ENCODE results near the gene RPTOR.
"Not testable (repeated sequence)": the region's sequence is repeated elsewhere in the genome, so short reads cannot be mapped to it uniquely, and the experiment has no call there.

The RPTOR gene

GRCh38 chr17:80743181-80743771 lies 198.6 kb downstream of the RPTOR start:
- no peaks in the 10 kb centered on the region; the same call in 1 of the 2 replicates for H3K36me3 ChIP-seq (ENCODE audit: control insufficient read depth, insufficient read depth, low read length)
- no peak overlapping the region for H3K27ac ChIP-seq (ENCODE audit: low read length)
- DNase-seq (ENCODE audit: low read depth, low spot score): no peak
- WGBS (ENCODE audit: insufficient coverage, insufficient read length): no CpG with 5 or more reads among the region's 15 CpGs
- H3K4me3 ChIP-seq (ENCODE audit: low read length): no peak overlapping the region; the same call in 1 of the 2 replicates
- H3K9me3 ChIP-seq (ENCODE audit: control insufficient read depth, insufficient read depth, low read length): no peaks in the 10 kb centered on the region
- H3K4me1 ChIP-seq (ENCODE audit: control insufficient read depth, insufficient read depth, low read length): no peaks in the 10 kb centered on the region
- H3K27me3 ChIP-seq (ENCODE audit: control insufficient read depth, insufficient read depth, low read length): no peaks in the 10 kb centered on the region

GRCh38 chr17:80743973-80744372 lies 199.3 kb downstream of the RPTOR start:
- not testable (repeated sequence) for H3K4me3 ChIP-seq (ENCODE audit: low read length); H3K4me1 ChIP-seq (ENCODE audit: control insufficient read depth, insufficient read depth, low read length); H3K9me3 ChIP-seq (ENCODE audit: control insufficient read depth, insufficient read depth, low read length); H3K27me3 ChIP-seq (ENCODE audit: control insufficient read depth, insufficient read depth, low read length); H3K36me3 ChIP-seq (ENCODE audit: control insufficient read depth, insufficient read depth, low read length); DNase-seq (ENCODE audit: low read depth, low spot score); H3K27ac ChIP-seq (ENCODE audit: low read length)
- WGBS (ENCODE audit: insufficient coverage, insufficient read length): no CpG with 5 or more reads among the region's 2 CpGs

GRCh38 chr17:80744725-80745124 lies 200.1 kb downstream of the RPTOR start:
- DNase-seq (ENCODE audit: low read depth, low spot score); H3K4me3 ChIP-seq (ENCODE audit: low read length); H3K9me3 ChIP-seq (ENCODE audit: control insufficient read depth, insufficient read depth, low read length); H3K27me3 ChIP-seq (ENCODE audit: control insufficient read depth, insufficient read depth, low read length); H3K4me1 ChIP-seq (ENCODE audit: control insufficient read depth, insufficient read depth, low read length); H3K36me3 ChIP-seq (ENCODE audit: control insufficient read depth, insufficient read depth, low read length); H3K27ac ChIP-seq (ENCODE audit: low read length): not testable (repeated sequence)
- no CpG with 5 or more reads among the region's 1 CpG for WGBS (ENCODE audit: insufficient coverage, insufficient read length)

- Histone ChIP-seq H3K9me3 (ENCODE audit: control insufficient read depth, insufficient read depth, low read length) (no peaks in the 10 kb centered on the region), H3K36me3 (ENCODE audit: control insufficient read depth, insufficient read depth, low read length) (no peaks in the 10 kb centered on the region; the same call in 1 of the 2 replicates), H3K4me3 (ENCODE audit: low read length) (no peak overlapping the region), H3K27me3 (ENCODE audit: control insufficient read depth, insufficient read depth, low read length) (no peaks in the 10 kb centered on the region), H3K27ac (ENCODE audit: low read length) (no peak overlapping the region), H3K4me1 (ENCODE audit: control insufficient read depth, insufficient read depth, low read length) (no peaks in the 10 kb centered on the region)
- no peak for DNase-seq (ENCODE audit: low read depth, low spot score)
- no CpG with 5 or more reads among the region's 4 CpGs for WGBS (ENCODE audit: insufficient coverage, insufficient read length)
Measured at GRCh38 chr17:80745183-80745582, 200.5 kb downstream of the RPTOR start.

GRCh38 chr17:80746262-80746935 lies 201.8 kb downstream of the RPTOR start:
- Histone ChIP-seq H3K4me3 (ENCODE audit: low read length) (no peak overlapping the region), H3K27ac (ENCODE audit: low read length) (no peak overlapping the region), H3K4me1 (ENCODE audit: control insufficient read depth, insufficient read depth, low read length) (peaks cover 3% of the 10 kb centered on the region), H3K36me3 (ENCODE audit: control insufficient read depth, insufficient read depth, low read length) (no peaks in the 10 kb centered on the region; the same call in 1 of the 2 replicates), H3K9me3 (ENCODE audit: control insufficient read depth, insufficient read depth, low read length) (no peaks in the 10 kb centered on the region), H3K27me3 (ENCODE audit: control insufficient read depth, insufficient read depth, low read length) (no peaks in the 10 kb centered on the region)
- DNase-seq (ENCODE audit: low read depth, low spot score): no peak
- WGBS (ENCODE audit: insufficient coverage, insufficient read length): no CpG with 5 or more reads among the region's 23 CpGs

- no CpG with 5 or more reads among the region's 9 CpGs for WGBS (ENCODE audit: insufficient coverage, insufficient read length)
- Histone ChIP-seq H3K4me3 (ENCODE audit: low read length) (no peak overlapping the region), H3K9me3 (ENCODE audit: control insufficient read depth, insufficient read depth, low read length) (no peaks in the 10 kb centered on the region), H3K4me1 (ENCODE audit: control insufficient read depth, insufficient read depth, low read length) (peaks cover 4% of the 10 kb centered on the region), H3K27ac (ENCODE audit: low read length) (no peak overlapping the region), H3K27me3 (ENCODE audit: control insufficient read depth, insufficient read depth, low read length) (no peaks in the 10 kb centered on the region), H3K36me3 (ENCODE audit: control insufficient read depth, insufficient read depth, low read length) (no peaks in the 10 kb centered on the region; the same call in 1 of the 2 replicates)
- no peak for DNase-seq (ENCODE audit: low read depth, low spot score)
Measured at GRCh38 chr17:80747469-80747868, 202.8 kb downstream of the RPTOR start.

GRCh38 chr17:80749611-80750010 lies 205.0 kb downstream of the RPTOR start:
- WGBS (ENCODE audit: insufficient coverage, insufficient read length): no CpG with 5 or more reads among the region's 3 CpGs
- Histone ChIP-seq H3K4me1 (ENCODE audit: control insufficient read depth, insufficient read depth, low read length) (peaks cover 4% of the 10 kb centered on the region), H3K36me3 (ENCODE audit: control insufficient read depth, insufficient read depth, low read length) (no peaks in the 10 kb centered on the region; the same call in 1 of the 2 replicates), H3K4me3 (ENCODE audit: low read length) (no peak overlapping the region), H3K27ac (ENCODE audit: low read length) (no peak overlapping the region), H3K27me3 (ENCODE audit: control insufficient read depth, insufficient read depth, low read length) (no peaks in the 10 kb centered on the region), H3K9me3 (ENCODE audit: control insufficient read depth, insufficient read depth, low read length) (no peaks in the 10 kb centered on the region)
- DNase-seq (ENCODE audit: low read depth, low spot score): no peak

- peaks cover 4% of the 10 kb centered on the region for H3K4me1 ChIP-seq (ENCODE audit: control insufficient read depth, insufficient read depth, low read length)
- WGBS (ENCODE audit: insufficient coverage, insufficient read length): no CpG with 5 or more reads among the region's 14 CpGs
- H3K27ac ChIP-seq (ENCODE audit: low read length): no peak overlapping the region
- H3K9me3 ChIP-seq (ENCODE audit: control insufficient read depth, insufficient read depth, low read length): no peaks in the 10 kb centered on the region
- no peaks in the 10 kb centered on the region; the same call in 1 of the 2 replicates for H3K36me3 ChIP-seq (ENCODE audit: control insufficient read depth, insufficient read depth, low read length)
- no peak for DNase-seq (ENCODE audit: low read depth, low spot score)
- no peak overlapping the region for H3K4me3 ChIP-seq (ENCODE audit: low read length)
- H3K27me3 ChIP-seq (ENCODE audit: control insufficient read depth, insufficient read depth, low read length): no peaks in the 10 kb centered on the region
Measured at GRCh38 chr17:80750263-80750662, 205.6 kb downstream of the RPTOR start.

GRCh38 chr17:80751070-80751945 lies 206.7 kb downstream of the RPTOR start:
- no peak for DNase-seq (ENCODE audit: low read depth, low spot score)
- WGBS (ENCODE audit: insufficient coverage, insufficient read length): no CpG with 5 or more reads among the region's 30 CpGs
- no peaks in the 10 kb centered on the region for H3K27me3 ChIP-seq (ENCODE audit: control insufficient read depth, insufficient read depth, low read length)

GRCh38 chr17:80751946-80752581 lies 207.4 kb downstream of the RPTOR start:
- no CpG with 5 or more reads among the region's 6 CpGs for WGBS (ENCODE audit: insufficient coverage, insufficient read length)

More at GRCh38 chr17:80751070-80751945, 206.7 kb downstream of the RPTOR start:
- Histone ChIP-seq H3K4me1 (ENCODE audit: control insufficient read depth, insufficient read depth, low read length) (peaks cover 4% of the 10 kb centered on the region), H3K4me3 (ENCODE audit: low read length) (no peak overlapping the region), H3K9me3 (ENCODE audit: control insufficient read depth, insufficient read depth, low read length) (no peaks in the 10 kb centered on the region), H3K27ac (ENCODE audit: low read length) (no peak overlapping the region), H3K36me3 (ENCODE audit: control insufficient read depth, insufficient read depth, low read length) (no peaks in the 10 kb centered on the region; the same call in 1 of the 2 replicates)

More at GRCh38 chr17:80751946-80752581, 207.4 kb downstream of the RPTOR start:
- H3K36me3 ChIP-seq (ENCODE audit: control insufficient read depth, insufficient read depth, low read length): no peaks in the 10 kb centered on the region
- no peaks in the 10 kb centered on the region for H3K27me3 ChIP-seq (ENCODE audit: control insufficient read depth, insufficient read depth, low read length)
- H3K4me1 ChIP-seq (ENCODE audit: control insufficient read depth, insufficient read depth, low read length): peaks cover 4% of the 10 kb centered on the region
- no peaks in the 10 kb centered on the region for H3K9me3 ChIP-seq (ENCODE audit: control insufficient read depth, insufficient read depth, low read length)
- H3K4me3 ChIP-seq (ENCODE audit: low read length): no peak overlapping the region
- H3K27ac ChIP-seq (ENCODE audit: low read length): no peak overlapping the region
- DNase-seq (ENCODE audit: low read depth, low spot score): no peak
